GM12878 (cell line): ENCODE data around the gene FAM222A. TPM values are rescaled to one million over a fixed set of nuclear protein-coding genes. Genes with fewer than 3 reads are reported as not detected.

Experiments
- ATAC-seq: fragments of 200-7000 bp; cut with Tn5 transposase; 3 replicates; pipeline ENCODE4 v1.9.1; 2020; ENCODE audit warnings: mild to moderate bottlenecking, moderate library complexity
- BruUV-seq: library from RNA; stranded (reverse); fragments of 400-500 nt; replicated peaks from 2 replicates; lab custom pipeline; 2021; lab: Mats Ljungman, UMichigan
- CTCF ChIA-PET: fragments of 300-600 bp; sonication (Branson Sonifier 250); formaldehyde crosslinking; extraction: SDS; loops from one replicate; lab custom pipeline; 2021; ENCODE audit warnings: inconsistent platforms; lab: Yijun Ruan, JAX
- POLR2A ChIA-PET: fragments of 350-600 bp; formaldehyde crosslinking; extraction: SDS; loops from one replicate; lab custom pipeline; 2021; ENCODE audit warnings: inconsistent platforms; lab: Charles Lee
- RAD21 ChIA-PET: fragments of 300-600 bp; sonication (Branson Sonifier 250); formaldehyde crosslinking; loops from one replicate; lab custom pipeline; 2023; ENCODE audit warnings: antibody characterized with exemption; ENCODE audit not compliant: unreplicated experiment; lab: Charles Lee
- SMC1A ChIA-PET: fragments of 300-600 bp; sonication (Branson Sonifier 250); formaldehyde crosslinking; loops from one replicate; lab custom pipeline; 2023; ENCODE audit not compliant: unreplicated experiment, uncharacterized antibody; lab: Charles Lee
- DNase-seq: peaks from one replicate; pipeline ENCODE4 v3.0.0-alpha.2; 2011; ENCODE audit warnings: low read depth, low spot score
- FAIRE-seq: peaks from 3 replicates; lab custom pipeline; 2011; peaks lifted over from hg19 to GRCh38; lab: Jason Lieb, UNC
- H2AFZ ChIP-seq: 2 replicates; pipeline ENCODE4 v1.6.0; 2011; ENCODE audit warnings: low read depth, low read length, control low read depth; ENCODE audit not compliant: control insufficient read depth
- H3K27ac ChIP-seq: 2 replicates; pipeline ENCODE4 v1.5.1; 2011; ENCODE audit warnings: control low read depth; ENCODE audit not compliant: control insufficient read depth, insufficient read depth
- H3K27me3 ChIP-seq, 2 experiments: replicated peaks in 1 of 2; 2 replicates each; pipeline versions ENCODE4 v1.6.0 to v1.6.1; 2011; ENCODE audit warnings: low read length in 1 of 2; ENCODE audit not compliant: control insufficient read depth in 2 of 2, insufficient read depth in 2 of 2
- H3K36me3 ChIP-seq, 2 experiments: 2 replicates each; pipeline ENCODE4 v1.5.1; 2011; ENCODE audit warnings: low read length in 1 of 2; ENCODE audit not compliant: control insufficient read depth in 2 of 2, insufficient read depth in 2 of 2
- H3K4me1 ChIP-seq: 2 replicates; pipeline ENCODE4 v1.6.1; 2011; ENCODE audit warnings: mild to moderate bottlenecking, low read length, moderate library complexity, mixed read lengths; ENCODE audit not compliant: control insufficient read depth, insufficient read depth
- H3K4me2 ChIP-seq: 2 replicates; pipeline ENCODE4 v1.6.0; 2011; ENCODE audit warnings: control low read depth; ENCODE audit not compliant: control insufficient read depth, insufficient read depth
- H3K4me3 ChIP-seq: fragments of 200-600 bp; sonication (generic); 2 replicates; pipeline ENCODE4 v1.5.1; 2016
- H3K79me2 ChIP-seq: 2 replicates; pipeline ENCODE4 v1.6.0; 2011; ENCODE audit warnings: low read length; ENCODE audit not compliant: control insufficient read depth, insufficient read depth
- H3K9ac ChIP-seq: 2 replicates; pipeline ENCODE4 v1.8.0; 2011; ENCODE audit warnings: low read length, control low read depth, mixed read lengths; ENCODE audit not compliant: control insufficient read depth, insufficient read depth
- H3K9me3 ChIP-seq: replicated peaks from 3 replicates; pipeline ENCODE4 v1.5.1; 2011; ENCODE audit warnings: mild to moderate bottlenecking, low read length; ENCODE audit not compliant: control insufficient read depth, insufficient read depth
- H4K20me1 ChIP-seq: 2 replicates; pipeline ENCODE4 v1.6.0; 2011; ENCODE audit not compliant: control insufficient read depth, insufficient read depth
- JUND ChIP-seq: IDR thresholded peaks from 2 replicates; pipeline ENCODE4 v1.6.1; 2012; ENCODE audit warnings: low read depth, mild to moderate bottlenecking, low read length, improper control_type of control experiment, moderate library complexity
- MYB ChIP-seq: fragments of 150-350 bp; IDR thresholded peaks from 2 replicates; pipeline ENCODE4 v1.6.1; 2014; ENCODE audit warnings: mild to moderate bottlenecking, low read depth, low read length, borderline replicate concordance
- PAX8 ChIP-seq: fragments of 450-650 bp; IDR thresholded peaks from 2 replicates; pipeline ENCODE4 v1.6.1; 2017; ENCODE audit warnings: mild to moderate bottlenecking, moderate library complexity
- RAD51 ChIP-seq: fragments of 450-650 bp; IDR thresholded peaks from 2 replicates; pipeline ENCODE4 v1.6.1; 2016; ENCODE audit warnings: moderate library complexity, mild to moderate bottlenecking, inconsistent platforms
- RCOR1 ChIP-seq: conservative IDR thresholded peaks from 2 replicates; pipeline ENCODE4 v1.6.1; 2012; ENCODE audit warnings: low read depth, low read length, improper control_type of control experiment
- SPI1 ChIP-seq: IDR thresholded peaks from 2 replicates; pipeline ENCODE4 v1.6.1; 2011; ENCODE audit warnings: low read depth, mild to moderate bottlenecking, low read length, moderate library complexity, borderline replicate concordance; ENCODE audit not compliant: insufficient read depth
- STAT1 ChIP-seq: fragments of 450-650 bp; conservative IDR thresholded peaks from 2 replicates; pipeline ENCODE4 v1.6.1; 2014; ENCODE audit warnings: antibody characterized with exemption, mild to moderate bottlenecking
- WGBS: methylation state at CpG from one replicate; pipeline ENCODE4 v1.1.6; 2016; ENCODE audit warnings: low lambda C conversion rate; ENCODE audit not compliant: insufficient replicate concordance, insufficient coverage; ENCODE audit errors: missing lambda C conversion rate; 5-methylcytosine and 5-hydroxymethylcytosine counted together
- in situ Hi-C: fragments of 300-500 bp; cut with MboI; formaldehyde crosslinking; loops from 9 replicates; pipeline ENCODE4 v1.14.3; 2018; ENCODE audit warnings: mixed read lengths
- intact Hi-C: fragments of 100-400 bp; cut with micrococcal nuclease; formaldehyde crosslinking; loops from one replicate; pipeline ENCODE4 v1.14.2; 2022; ENCODE audit not compliant: unreplicated experiment
- polyA plus RNA-seq, 11 experiments: library from polyadenylated mRNA; depleted of rRNA in 4 of 11; unstranded in 6 of 11; stranded (reverse) in 5 of 11; fragments of >200 nt; fragmentation: Nextera tagmentation in 4 of 11; fragmentation: Illumina TruSeq in 1 of 11; extraction: Ambion mirVana in 4 of 11; extraction: Trizol in 1 of 11; gene quantifications; 1 replicate in 1 of 11; 2 replicates in 10 of 11; pipeline versions ENCODE4 v1.2.1 to v1.2.3, GENCODE V29; 2011 to 2016; ENCODE audit warnings: inconsistent platforms in 2 of 11, missing spikeins in 2 of 11, low read depth in 1 of 11
- total RNA-seq, 4 experiments: library from RNA; depleted of rRNA in 3 of 4; stranded (reverse); fragments of >200 nt in 3 of 4; fragmentation: Illumina TruSeq in 1 of 4; extraction: Trizol in 1 of 4; gene quantifications; 2 replicates each; pipeline versions ENCODE4 v1.2.1 to v1.2.3, GENCODE V29; 2013 to 2021
- TF ChIP-seq, protein P1 (sequence below): fragments of 450-650 bp; IDR thresholded peaks from 2 replicates; pipeline ENCODE4 v1.6.1; 2017; ENCODE audit warnings: mild to moderate bottlenecking, low read depth, inconsistent platforms; ENCODE audit not compliant: poor library complexity, severe bottlenecking
- TF ChIP-seq, protein P2 (sequence below): fragments of 450-650 bp; formaldehyde crosslinking; IDR thresholded peaks from 2 replicates; pipeline ENCODE4 v1.5.0; 2022; ENCODE audit warnings: mild to moderate bottlenecking, missing genetic modification characterization
- TF ChIP-seq, protein P3 (sequence below): fragments of 150-350 bp; IDR thresholded peaks from 2 replicates; pipeline ENCODE4 v1.6.1; 2014; ENCODE audit warnings: mild to moderate bottlenecking, low read depth, low read length

The FAM222A gene
- total and polyA plus RNA-seq, 10 of the 15 experiments (the other 5 are each of a cell fraction or from before 2014, with no cell fraction given) = 0.04 to 0.49 (median 0.14) TPM; not detected in 3

DNA sequence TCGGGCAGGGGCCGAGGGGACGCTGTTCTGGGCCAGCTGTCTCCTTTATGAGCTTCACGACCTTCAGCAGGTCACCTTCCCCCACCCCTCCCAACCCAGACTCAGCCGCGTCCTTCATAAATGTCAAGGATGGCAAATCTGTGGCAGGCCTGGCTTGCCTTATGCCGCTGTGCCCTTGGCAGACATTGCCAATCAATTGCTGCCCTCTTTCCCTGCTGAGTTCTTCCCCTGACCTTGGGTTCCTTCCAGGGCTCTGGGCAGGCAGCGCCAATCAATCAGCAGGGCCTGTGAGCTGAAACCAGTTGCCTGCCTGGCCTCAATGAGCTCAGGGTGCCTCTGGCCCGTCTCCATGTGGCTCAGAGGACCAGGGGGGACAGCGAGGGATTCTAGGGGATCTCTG is 7.7 kb downstream of the FAM222A start (continued):
- TF ChIP-seq, protein P1, sequence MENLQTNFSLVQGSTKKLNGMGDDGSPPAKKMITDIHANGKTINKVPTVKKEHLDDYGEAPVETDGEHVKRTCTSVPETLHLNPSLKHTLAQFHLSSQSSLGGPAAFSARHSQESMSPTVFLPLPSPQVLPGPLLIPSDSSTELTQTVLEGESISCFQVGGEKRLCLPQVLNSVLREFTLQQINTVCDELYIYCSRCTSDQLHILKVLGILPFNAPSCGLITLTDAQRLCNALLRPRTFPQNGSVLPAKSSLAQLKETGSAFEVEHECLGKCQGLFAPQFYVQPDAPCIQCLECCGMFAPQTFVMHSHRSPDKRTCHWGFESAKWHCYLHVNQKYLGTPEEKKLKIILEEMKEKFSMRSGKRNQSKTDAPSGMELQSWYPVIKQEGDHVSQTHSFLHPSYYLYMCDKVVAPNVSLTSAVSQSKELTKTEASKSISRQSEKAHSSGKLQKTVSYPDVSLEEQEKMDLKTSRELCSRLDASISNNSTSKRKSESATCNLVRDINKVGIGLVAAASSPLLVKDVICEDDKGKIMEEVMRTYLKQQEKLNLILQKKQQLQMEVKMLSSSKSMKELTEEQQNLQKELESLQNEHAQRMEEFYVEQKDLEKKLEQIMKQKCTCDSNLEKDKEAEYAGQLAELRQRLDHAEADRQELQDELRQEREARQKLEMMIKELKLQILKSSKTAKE = no peak
- TF ChIP-seq, protein P2, sequence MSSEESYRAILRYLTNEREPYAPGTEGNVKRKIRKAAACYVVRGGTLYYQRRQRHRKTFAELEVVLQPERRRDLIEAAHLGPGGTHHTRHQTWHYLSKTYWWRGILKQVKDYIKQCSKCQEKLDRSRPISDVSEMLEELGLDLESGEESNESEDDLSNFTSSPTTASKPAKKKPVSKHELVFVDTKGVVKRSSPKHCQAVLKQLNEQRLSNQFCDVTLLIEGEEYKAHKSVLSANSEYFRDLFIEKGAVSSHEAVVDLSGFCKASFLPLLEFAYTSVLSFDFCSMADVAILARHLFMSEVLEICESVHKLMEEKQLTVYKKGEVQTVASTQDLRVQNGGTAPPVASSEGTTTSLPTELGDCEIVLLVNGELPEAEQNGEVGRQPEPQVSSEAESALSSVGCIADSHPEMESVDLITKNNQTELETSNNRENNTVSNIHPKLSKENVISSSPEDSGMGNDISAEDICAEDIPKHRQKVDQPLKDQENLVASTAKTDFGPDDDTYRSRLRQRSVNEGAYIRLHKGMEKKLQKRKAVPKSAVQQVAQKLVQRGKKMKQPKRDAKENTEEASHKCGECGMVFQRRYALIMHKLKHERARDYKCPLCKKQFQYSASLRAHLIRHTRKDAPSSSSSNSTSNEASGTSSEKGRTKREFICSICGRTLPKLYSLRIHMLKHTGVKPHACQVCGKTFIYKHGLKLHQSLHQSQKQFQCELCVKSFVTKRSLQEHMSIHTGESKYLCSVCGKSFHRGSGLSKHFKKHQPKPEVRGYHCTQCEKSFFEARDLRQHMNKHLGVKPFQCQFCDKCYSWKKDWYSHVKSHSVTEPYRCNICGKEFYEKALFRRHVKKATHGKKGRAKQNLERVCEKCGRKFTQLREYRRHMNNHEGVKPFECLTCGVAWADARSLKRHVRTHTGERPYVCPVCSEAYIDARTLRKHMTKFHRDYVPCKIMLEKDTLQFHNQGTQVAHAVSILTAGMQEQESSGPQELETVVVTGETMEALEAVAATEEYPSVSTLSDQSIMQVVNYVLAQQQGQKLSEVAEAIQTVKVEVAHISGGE = no peak
- TF ChIP-seq JUND = no peak

DNA sequence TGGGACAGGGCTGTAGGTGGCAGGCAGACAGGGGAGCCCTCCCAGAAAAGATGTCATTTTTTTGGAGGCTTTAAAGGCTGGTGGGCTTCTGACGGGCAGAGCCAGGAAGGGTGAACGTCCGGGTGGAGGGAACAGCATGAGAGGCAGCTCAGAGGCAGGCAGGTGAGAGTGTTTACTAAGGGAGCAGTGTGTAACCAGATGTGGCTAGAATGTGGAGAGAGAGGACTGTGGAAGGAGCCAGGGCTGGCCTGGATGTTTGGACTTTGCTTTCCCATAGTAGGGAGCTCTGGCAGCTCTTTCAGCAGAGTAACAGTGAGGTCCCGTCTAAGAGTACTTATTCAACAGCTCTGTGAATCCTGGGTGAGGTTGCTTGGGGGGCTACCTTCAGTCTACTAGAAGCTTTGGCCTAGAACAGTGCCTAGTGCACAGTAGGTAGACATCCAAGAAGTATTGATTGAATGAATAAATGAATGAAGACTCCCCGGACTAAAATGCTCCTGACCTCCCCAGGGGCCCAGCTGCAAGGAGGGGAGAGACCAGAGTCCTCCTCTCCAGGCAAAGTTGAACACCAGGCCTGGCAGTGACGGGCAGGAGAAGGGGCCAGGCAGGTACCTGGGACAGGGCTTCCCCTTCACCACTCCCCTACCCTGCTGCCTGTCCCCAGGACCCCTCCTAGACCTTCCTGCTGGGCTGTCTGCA is 8.5 kb downstream of the FAM222A start:
- no peaks in the 10 kb centered on the region for H3K9me3 ChIP-seq
- ChIA-PET CTCF (interaction anchor here (1.1 kb wide), 1 partner anchor 60 kb away, joined by 3 read pairs; no protein-coding TSS in a partner anchor), SMC1A (no interaction called here), RAD21 (no interaction called here), POLR2A (interaction anchor here (0.6 kb wide), 1 partner anchor 748 kb away, joined by 3 read pairs; no protein-coding TSS in a partner anchor)
- ATAC-seq = no peak
- DNase-seq = no peak
- no TSS peak for BruUV-seq
- intact Hi-C loops (no loop called here), in situ Hi-C loops (no loop called here)
- H3K27me3 ChIP-seq = peaks cover 0 to 2% of the 10 kb centered on the region in 2 experiments; a peak in 3 of 4 replicates
- H3K4me1 ChIP-seq = no peaks in the 10 kb centered on the region
- H3K27ac ChIP-seq = no peak overlapping the region
- H2AFZ ChIP-seq = no peak overlapping the region
- no peak overlapping the region for H3K9ac ChIP-seq
- H3K4me2 ChIP-seq = no peak overlapping the region
- no peak for FAIRE-seq
- no peaks in the 10 kb centered on the region for H3K36me3 ChIP-seq
- WGBS = 30% methylated on average over 6 of the region's 6 CpGs
- no peak overlapping the region for H3K4me3 ChIP-seq
- H3K79me2 ChIP-seq = no peaks in the 10 kb centered on the region
- no peaks in the 10 kb centered on the region for H4K20me1 ChIP-seq
- no peak for TF ChIP-seq RCOR1
- no peak for TF ChIP-seq MYB
- TF ChIP-seq PAX8 = no peak
- TF ChIP-seq STAT1 = no peak
- no peak for TF ChIP-seq RAD51
- TF ChIP-seq, protein P2 = no peak
- TF ChIP-seq SPI1 = no peak
- TF ChIP-seq, protein P3, sequence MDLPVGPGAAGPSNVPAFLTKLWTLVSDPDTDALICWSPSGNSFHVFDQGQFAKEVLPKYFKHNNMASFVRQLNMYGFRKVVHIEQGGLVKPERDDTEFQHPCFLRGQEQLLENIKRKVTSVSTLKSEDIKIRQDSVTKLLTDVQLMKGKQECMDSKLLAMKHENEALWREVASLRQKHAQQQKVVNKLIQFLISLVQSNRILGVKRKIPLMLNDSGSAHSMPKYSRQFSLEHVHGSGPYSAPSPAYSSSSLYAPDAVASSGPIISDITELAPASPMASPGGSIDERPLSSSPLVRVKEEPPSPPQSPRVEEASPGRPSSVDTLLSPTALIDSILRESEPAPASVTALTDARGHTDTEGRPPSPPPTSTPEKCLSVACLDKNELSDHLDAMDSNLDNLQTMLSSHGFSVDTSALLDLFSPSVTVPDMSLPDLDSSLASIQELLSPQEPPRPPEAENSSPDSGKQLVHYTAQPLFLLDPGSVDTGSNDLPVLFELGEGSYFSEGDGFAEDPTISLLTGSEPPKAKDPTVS = no peak
